ENCODE measurements around the gene CEP104.

DNA sequence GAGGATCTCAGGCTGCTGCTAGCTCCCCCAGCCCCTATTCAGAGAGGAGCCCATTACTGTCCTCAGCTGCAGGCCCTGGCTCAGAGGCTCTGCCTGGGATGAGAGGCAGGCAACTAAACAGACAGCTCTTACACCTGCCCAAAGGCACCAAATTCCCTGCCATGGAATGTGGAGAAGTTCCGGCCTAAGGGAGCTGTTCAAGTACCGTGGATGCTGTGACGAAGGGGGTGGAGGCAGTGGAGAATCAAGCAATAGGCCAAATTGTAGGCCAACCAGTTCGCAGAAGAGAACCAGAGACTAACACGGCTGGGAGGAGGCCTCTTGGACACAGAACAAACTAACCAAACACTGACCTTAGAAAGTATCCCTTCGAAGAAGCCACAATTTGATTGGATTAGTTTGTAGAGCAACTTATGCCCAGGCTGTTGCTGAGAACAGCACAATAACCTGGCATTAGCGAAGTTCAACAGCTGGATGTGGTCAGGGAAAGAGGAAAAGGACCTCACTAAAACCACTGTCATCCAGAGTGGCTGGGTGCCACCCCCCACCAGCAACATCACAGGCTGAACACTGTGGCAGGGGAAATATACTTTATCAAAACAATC, 39.5 kb upstream of the CEP104 start:
- TF ChIP-seq, protein P1, sequence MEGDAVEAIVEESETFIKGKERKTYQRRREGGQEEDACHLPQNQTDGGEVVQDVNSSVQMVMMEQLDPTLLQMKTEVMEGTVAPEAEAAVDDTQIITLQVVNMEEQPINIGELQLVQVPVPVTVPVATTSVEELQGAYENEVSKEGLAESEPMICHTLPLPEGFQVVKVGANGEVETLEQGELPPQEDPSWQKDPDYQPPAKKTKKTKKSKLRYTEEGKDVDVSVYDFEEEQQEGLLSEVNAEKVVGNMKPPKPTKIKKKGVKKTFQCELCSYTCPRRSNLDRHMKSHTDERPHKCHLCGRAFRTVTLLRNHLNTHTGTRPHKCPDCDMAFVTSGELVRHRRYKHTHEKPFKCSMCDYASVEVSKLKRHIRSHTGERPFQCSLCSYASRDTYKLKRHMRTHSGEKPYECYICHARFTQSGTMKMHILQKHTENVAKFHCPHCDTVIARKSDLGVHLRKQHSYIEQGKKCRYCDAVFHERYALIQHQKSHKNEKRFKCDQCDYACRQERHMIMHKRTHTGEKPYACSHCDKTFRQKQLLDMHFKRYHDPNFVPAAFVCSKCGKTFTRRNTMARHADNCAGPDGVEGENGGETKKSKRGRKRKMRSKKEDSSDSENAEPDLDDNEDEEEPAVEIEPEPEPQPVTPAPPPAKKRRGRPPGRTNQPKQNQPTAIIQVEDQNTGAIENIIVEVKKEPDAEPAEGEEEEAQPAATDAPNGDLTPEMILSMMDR (conservative IDR thresholded peaks at IDR 0.05) = no peak
- no peak for TF ChIP-seq ZFX (IDR thresholded peaks at IDR 0.05)

Measured in C4-2B (cell line).